ENCODE measurements around the gene GRB7. TPM values are rescaled to one million over a fixed set of nuclear protein-coding genes. Genes with fewer than 3 reads are reported as not detected.

The GRB7 gene
- total and polyA plus RNA-seq, 2 of the 4 experiments (the other 2 are of a cell fraction), result 0.18 to 0.36 TPM

- CTCF ChIA-PET, result interaction anchor here (0.5 kb wide), 1 partner anchor 159 kb away, joined by 4 read pairs; no protein-coding TSS in a partner anchor
- in situ Hi-C loops (cut with MboI; ENCODE audit: low sequenced_read_pairs), result no loop called here
Observed at GRCh38 chr17:39756380-39757079, 18.8 kb downstream of the GRB7 start.

More at GRCh38 chr17:39756380-39757079, 18.8 kb downstream of the GRB7 start:
- H4K5ac ChIP-seq (ENCODE audit: low read depth, low read length), result no peak overlapping the region
- no peak overlapping the region for H3K14ac ChIP-seq (replicated peaks; ENCODE audit: low read depth, low read length)
- H3K4ac ChIP-seq (ENCODE audit: low read depth, low read length), result no peak overlapping the region
- H2BK20ac ChIP-seq (ENCODE audit: low read depth, low read length), result no peak overlapping the region
- H3K27ac ChIP-seq (ENCODE audit: insufficient read depth, low read length), result no peak overlapping the region
- H2BK5ac ChIP-seq (ENCODE audit: low read depth, low read length, poor library complexity, severe bottlenecking), result no peak overlapping the region
- H3K27me3 ChIP-seq (ENCODE audit: control insufficient read depth, insufficient read depth, low read length), result peaks cover 24% of the 10 kb centered on the region
- H3K36me3 ChIP-seq (ENCODE audit: control insufficient read depth, insufficient read depth, low read length), result no peaks in the 10 kb centered on the region
- dilution Hi-C loops (cut with HindIII; ENCODE audit: low sequenced_read_pairs, unreplicated experiment) (no loop called here), intact Hi-C loops (cut with micrococcal nuclease) (no loop called here)
- WGBS, 2 experiments (ENCODE audit: extremely low coverage in 2 of 2, insufficient read length in 1 of 2), result no CpG with 5 or more reads among the region's 7 CpGs
- H2BK15ac ChIP-seq (ENCODE audit: low read depth, low read length), result no peak overlapping the region
- POLR2A ChIA-PET (ENCODE audit: unreplicated experiment), result no interaction called here
- no peak for ATAC-seq (ENCODE audit: low read depth)
- no TSS peak for BruUV-seq (replicated peaks)
- H3K56ac ChIP-seq (ENCODE audit: extremely low read depth, insufficient read depth, low read length), result no peak overlapping the region
- H2AK9ac ChIP-seq (replicated peaks; ENCODE audit: low read depth, low read length, poor library complexity), result no peak overlapping the region
- no peak overlapping the region for H3K4me3 ChIP-seq (ENCODE audit: insufficient read depth, low read depth, low read length)
- H3K9ac ChIP-seq (ENCODE audit: low read depth, low read length), result no peak overlapping the region
- no peak overlapping the region for H3K4me2 ChIP-seq (ENCODE audit: low read depth, low read length)
- no peak overlapping the region for H2BK120ac ChIP-seq (ENCODE audit: low read depth, low read length)
- no peak overlapping the region for H3K23ac ChIP-seq (ENCODE audit: low read depth, low read length)
- no peaks in the 10 kb centered on the region for H3K9me3 ChIP-seq (ENCODE audit: control insufficient read depth, insufficient read depth, low read length)
- no peak overlapping the region for H2AK5ac ChIP-seq (ENCODE audit: low read depth, low read length)
- H3K79me1 ChIP-seq (ENCODE audit: low read depth in 1 of 2, low read length in 2 of 2), result no peaks in the 10 kb centered on the region; a peak in 1 of 4 replicates
- no peaks in the 10 kb centered on the region for H4K20me1 ChIP-seq (ENCODE audit: insufficient read depth, low read length)
- no peak overlapping the region for H2AFZ ChIP-seq (replicated peaks; ENCODE audit: low read length, poor library complexity)
- TF ChIP-seq BHLHE40 (IDR thresholded peaks at IDR 0.05; ENCODE audit: low read depth, low read length) (no peak), POLR2A (IDR thresholded peaks at IDR 0.05; ENCODE audit: low read depth, low read length) (no peak), CTCF (conservative IDR thresholded peaks at IDR 0.05; ENCODE audit: low read depth, low read length) (no peak), MAFK (IDR thresholded peaks at IDR 0.05; ENCODE audit: low read depth, low read length) (no peak), RFX5 (IDR thresholded peaks at IDR 0.05; ENCODE audit: low read depth, low read length) (no peak), MXI1 (IDR thresholded peaks at IDR 0.05; ENCODE audit: borderline replicate concordance, low read depth, low read length) (no peak), CEBPB (IDR thresholded peaks at IDR 0.05; ENCODE audit: low read depth, low read length) (no peak), SMC3 (IDR thresholded peaks at IDR 0.05; ENCODE audit: low read depth, low read length) (no peak), RAD21 (IDR thresholded peaks at IDR 0.05; ENCODE audit: low read length) (no peak), MAZ (IDR thresholded peaks at IDR 0.05; ENCODE audit: borderline replicate concordance, low read depth, low read length) (no peak), NFE2L2 (IDR thresholded peaks at IDR 0.05; ENCODE audit: low read depth, low read length) (no peak), CHD1 (IDR thresholded peaks at IDR 0.05; ENCODE audit: low read depth, low read length) (no peak)
- TF ChIP-seq, protein P1, sequence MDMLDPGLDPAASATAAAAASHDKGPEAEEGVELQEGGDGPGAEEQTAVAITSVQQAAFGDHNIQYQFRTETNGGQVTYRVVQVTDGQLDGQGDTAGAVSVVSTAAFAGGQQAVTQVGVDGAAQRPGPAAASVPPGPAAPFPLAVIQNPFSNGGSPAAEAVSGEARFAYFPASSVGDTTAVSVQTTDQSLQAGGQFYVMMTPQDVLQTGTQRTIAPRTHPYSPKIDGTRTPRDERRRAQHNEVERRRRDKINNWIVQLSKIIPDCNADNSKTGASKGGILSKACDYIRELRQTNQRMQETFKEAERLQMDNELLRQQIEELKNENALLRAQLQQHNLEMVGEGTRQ (IDR thresholded peaks at IDR 0.05; ENCODE audit: low read depth, low read length), result no peak
- TF ChIP-seq, protein P2, sequence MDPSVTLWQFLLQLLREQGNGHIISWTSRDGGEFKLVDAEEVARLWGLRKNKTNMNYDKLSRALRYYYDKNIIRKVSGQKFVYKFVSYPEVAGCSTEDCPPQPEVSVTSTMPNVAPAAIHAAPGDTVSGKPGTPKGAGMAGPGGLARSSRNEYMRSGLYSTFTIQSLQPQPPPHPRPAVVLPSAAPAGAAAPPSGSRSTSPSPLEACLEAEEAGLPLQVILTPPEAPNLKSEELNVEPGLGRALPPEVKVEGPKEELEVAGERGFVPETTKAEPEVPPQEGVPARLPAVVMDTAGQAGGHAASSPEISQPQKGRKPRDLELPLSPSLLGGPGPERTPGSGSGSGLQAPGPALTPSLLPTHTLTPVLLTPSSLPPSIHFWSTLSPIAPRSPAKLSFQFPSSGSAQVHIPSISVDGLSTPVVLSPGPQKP (IDR thresholded peaks at IDR 0.05; ENCODE audit: borderline replicate concordance, low read depth, low read length), result no peak
- peaks cover 4% of the 10 kb centered on the region for H3K4me1 ChIP-seq (ENCODE audit: control insufficient read depth, insufficient read depth, low read length)
- no peak for DNase-seq
- H3K9me1 ChIP-seq (ENCODE audit: insufficient read depth, low read length), result no peaks in the 10 kb centered on the region; the same call in 1 of the 2 replicates
- no peak overlapping the region for H4K91ac ChIP-seq (ENCODE audit: insufficient read depth, low read depth, low read length)
- H3K18ac ChIP-seq (ENCODE audit: low read depth, low read length), result no peak overlapping the region
- no peak overlapping the region for H4K8ac ChIP-seq (ENCODE audit: low read depth in 2 of 2, low read length in 2 of 2)

Measured in IMR-90 (cell line).